ENCODE results near the gene FDX2.
"Not testable (repeated sequence)": the region's sequence is repeated elsewhere in the genome, so short reads cannot be mapped to it uniquely, and the experiment has no call there.

FDX2 gene

DNA sequence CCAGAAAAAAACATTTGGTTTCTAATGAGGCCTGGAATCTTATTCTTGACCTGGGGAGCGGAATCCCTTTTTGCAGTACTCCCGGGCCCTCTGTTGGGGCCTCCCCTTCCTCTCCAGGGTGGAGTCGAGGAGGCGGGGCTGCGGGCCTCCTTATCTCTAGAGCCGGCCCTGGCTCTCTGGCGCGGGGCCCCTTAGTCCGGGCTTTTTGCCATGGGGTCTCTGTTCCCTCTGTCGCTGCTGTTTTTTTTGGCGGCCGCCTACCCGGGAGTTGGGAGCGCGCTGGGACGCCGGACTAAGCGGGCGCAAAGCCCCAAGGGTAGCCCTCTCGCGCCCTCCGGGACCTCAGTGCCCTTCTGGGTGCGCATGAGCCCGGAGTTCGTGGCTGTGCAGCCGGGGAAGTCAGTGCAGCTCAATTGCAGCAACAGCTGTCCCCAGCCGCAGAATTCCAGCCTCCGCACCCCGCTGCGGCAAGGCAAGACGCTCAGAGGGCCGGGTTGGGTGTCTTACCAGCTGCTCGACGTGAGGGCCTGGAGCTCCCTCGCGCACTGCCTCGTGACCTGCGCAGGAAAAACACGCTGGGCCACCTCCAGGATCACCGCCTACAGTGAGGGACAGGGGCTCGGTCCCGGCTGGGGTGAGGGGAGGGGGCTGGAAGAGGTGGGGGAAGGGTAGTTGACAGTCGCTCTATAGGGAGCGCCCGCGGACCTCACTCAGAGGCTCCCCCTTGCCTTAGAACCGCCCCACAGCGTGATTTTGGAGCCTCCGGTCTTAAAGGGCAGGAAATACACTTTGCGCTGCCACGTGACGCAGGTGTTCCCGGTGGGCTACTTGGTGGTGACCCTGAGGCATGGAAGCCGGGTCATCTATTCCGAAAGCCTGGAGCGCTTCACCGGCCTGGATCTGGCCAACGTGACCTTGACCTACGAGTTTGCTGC, 28.7 kb downstream of the FDX2 start, which contains the start of gene ICAM4:
TSS of gene ICAM4 (plus strand) at position 153 of the 935 bp plus-strand sequence. CDS start at position 211, 58 bp downstream.
- no peak for FAIRE-seq
- DNase-seq (ENCODE audit: extremely low spot score, insufficient read length, low read depth), result no peak

DNA sequence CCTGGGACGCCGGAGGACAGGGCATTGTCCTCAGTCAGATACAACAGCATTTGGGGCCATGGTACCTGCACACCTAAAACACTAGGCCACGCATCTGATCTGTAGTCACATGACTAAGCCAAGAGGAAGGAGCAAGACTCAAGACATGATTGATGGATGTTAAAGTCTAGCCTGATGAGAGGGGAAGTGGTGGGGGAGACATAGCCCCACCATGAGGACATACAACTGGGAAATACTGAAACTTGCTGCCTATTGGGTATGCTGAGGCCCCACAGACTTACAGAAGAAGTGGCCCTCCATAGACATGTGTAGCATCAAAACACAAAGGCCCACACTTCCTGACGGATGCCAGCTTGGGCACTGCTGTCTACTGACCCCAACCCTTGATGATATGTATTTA, 30.4 kb downstream of the FDX2 start:
- FAIRE-seq, result no peak
- no peak for DNase-seq (ENCODE audit: extremely low spot score, insufficient read length, low read depth)

- FAIRE-seq, result no peak
- DNase-seq (ENCODE audit: extremely low spot score, insufficient read length, low read depth), result no peak
Measured at GRCh38 chr19:10284960-10285278, 30.9 kb downstream of the FDX2 start.

- DNase-seq (ENCODE audit: extremely low spot score, insufficient read length, low read depth), result no peak
- no peak for FAIRE-seq
Measured at GRCh38 chr19:10284065-10284959, 31.5 kb downstream of the FDX2 start.

GRCh38 chr19:10283301-10284064, 32.3 kb downstream of the FDX2 start:
- FAIRE-seq, result no peak
- DNase-seq (ENCODE audit: extremely low spot score, insufficient read length, low read depth), result no peak

DNA sequence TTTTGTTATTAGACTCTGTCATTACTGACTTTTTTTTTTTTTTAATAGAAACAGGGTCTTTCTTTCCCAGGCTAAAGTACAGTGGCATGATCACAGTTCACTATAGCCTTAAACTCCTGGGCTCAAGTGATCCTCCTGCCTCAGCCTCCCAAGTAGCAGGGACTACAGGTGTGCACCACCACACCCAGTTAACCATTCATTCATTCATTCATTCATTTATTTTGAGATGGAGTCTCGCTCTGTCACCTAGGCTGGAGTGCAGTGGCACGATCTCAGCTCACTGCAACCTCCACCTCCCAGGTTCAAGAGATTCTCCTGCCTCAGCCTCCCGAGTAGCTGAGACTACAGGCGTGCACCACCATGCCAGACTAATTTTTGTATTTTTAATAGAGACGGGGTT, 33.8 kb downstream of the FDX2 start:
- not testable (repeated sequence) for FAIRE-seq; DNase-seq (ENCODE audit: extremely low spot score, insufficient read length, low read depth)

DNA sequence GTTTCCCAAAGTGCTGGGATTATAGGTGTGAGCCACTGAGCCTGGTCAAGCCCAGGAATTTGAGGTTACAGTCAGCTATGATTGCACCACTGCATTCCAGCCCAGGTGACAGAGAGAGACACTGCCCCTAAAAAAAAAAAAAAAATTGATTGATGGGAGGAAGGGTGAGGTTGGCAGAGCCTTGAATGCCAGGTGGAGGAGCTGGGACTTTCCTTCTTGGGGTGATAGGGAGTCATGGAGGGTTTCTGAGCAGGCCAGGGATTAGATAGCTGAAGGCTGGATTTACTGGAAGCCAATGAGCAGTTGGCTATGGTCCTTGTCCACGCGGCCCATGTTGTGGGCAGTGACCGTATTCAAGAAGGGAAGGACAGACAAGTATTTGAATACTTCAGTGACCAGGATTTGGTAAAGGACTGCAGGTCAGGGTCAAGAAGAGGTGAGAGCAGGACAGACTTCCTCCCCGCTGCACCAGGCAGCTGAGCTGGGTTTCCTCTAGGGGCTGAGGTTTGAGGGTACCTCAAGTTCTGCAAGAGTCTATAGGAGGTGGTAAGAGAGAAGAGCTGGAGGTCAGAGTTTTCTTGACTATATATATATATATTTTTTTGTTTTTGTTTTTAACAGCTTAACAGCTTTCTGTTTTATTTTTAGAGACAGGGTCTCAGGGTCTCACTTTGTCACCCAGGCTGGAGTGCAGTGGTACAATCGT, 35.9 kb downstream of the FDX2 start:
- FAIRE-seq (no peak), DNase-seq (ENCODE audit: extremely low spot score, insufficient read length, low read depth) (no peak)

- FAIRE-seq (no peak), DNase-seq (ENCODE audit: extremely low spot score, insufficient read length, low read depth) (no peak)
Measured at GRCh38 chr19:10278935-10279334, 36.9 kb downstream of the FDX2 start.

- FAIRE-seq, result no peak
Measured at GRCh38 chr19:10277795-10278589, 37.8 kb downstream of the FDX2 start.

GRCh38 chr19:10274589-10274988, 41.2 kb downstream of the FDX2 start:
- DNase-seq (ENCODE audit: extremely low spot score, insufficient read length, low read depth) (no peak), FAIRE-seq (no peak)

More at GRCh38 chr19:10277795-10278589, 37.8 kb downstream of the FDX2 start:
- DNase-seq (ENCODE audit: extremely low spot score, insufficient read length, low read depth), result no peak

- peak; percentile 92 for FAIRE-seq
- DNase-seq (ENCODE audit: extremely low spot score, insufficient read length, low read depth), result no peak
Measured at GRCh38 chr19:10271543-10272086, 44.2 kb downstream of the FDX2 start.

- no peak for DNase-seq (ENCODE audit: extremely low spot score, insufficient read length, low read depth)
- FAIRE-seq, result peak; percentile 94
Measured at GRCh38 chr19:10270616-10271394, 45.0 kb downstream of the FDX2 start, which contains the start of gene ICAM1. Gene ICAM1, plus strand, starts transcription at chr19:10271120. Its CDS starts 40 bp downstream, at chr19:10271160.

DNA sequence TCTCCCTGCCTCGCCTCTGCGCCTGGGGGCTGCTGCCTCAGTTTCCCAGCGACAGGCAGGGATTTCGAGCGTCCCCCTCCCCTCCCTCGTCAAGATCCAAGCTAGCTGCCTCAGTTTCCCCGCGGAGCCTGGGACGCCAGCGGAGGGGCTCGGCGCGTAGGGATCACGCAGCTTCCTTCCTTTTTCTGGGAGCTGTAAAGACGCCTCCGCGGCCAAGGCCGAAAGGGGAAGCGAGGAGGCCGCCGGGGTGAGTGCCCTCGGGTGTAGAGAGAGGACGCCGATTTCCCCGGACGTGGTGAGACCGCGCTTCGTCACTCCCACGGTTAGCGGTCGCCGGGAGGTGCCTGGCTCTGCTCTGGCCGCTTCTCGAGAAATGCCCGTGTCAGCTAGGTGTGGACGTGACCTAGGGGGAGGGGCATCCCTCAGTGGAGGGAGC, 45.6 kb downstream of the FDX2 start:
- peak; percentile 80 for FAIRE-seq
- DNase-seq (ENCODE audit: extremely low spot score, insufficient read length, low read depth), result no peak

DNA sequence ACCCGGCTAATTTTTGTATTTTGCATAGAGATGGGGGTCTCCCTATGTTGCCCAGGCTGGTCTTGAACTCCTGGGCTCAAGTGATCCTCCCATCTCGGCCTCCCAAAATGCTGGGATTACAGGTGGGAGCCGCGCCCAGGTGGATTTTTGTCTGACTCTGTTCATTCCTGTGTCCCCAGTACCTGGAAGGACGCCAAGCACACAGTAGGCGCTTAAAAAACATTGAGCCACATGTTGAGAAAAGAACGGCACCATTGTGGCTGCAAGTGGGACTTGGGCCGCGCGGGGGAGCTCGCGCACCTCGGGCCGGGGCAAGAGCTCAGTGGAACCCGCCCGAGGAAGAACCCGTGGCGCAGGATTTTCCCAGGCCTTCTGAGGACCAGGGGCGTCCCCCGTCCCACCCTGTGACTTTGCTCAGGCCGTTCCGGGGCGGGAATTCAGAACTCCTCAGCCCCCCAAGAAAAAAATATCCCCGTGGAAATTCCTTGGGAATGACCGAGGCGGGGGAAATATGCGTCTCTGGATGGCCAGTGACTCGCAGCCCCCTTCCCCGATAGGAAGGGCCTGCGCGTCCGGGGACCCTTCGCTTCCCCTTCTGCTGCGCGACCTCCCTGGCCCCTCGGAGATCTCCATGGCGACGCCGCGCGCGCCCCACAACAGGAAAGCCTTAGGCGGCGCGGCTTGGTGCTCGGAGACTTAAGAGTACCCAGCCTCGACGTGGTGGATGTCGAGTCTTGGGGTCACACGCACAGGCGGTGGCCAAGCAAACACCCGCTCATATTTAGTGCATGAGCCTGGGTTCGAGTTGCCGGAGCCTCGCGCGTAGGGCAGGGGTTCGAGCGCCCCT, 46.3 kb downstream of the FDX2 start:
- DNase-seq (ENCODE audit: extremely low spot score, insufficient read length, low read depth) (no peak), FAIRE-seq (peak; percentile 84)

DNA sequence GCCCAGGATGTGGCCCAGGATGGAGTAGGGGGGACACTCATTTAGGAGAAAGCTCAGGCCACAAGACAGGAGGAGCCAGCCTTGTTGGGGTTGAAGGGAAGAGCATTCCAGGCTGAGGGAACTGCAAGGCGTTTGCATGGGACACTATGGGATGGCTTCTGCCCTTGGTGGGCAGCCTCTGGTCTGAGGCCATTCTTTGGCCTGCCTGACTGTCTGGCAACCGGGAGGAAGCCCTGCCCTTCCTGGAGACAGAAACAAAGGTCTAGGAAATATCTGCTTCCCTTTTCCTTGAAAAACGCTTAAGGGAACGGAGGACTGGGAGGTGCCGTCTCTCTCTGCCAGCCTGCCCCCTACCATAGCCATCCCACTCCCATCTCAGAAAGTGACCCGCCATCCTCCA, 47.7 kb downstream of the FDX2 start:
- DNase-seq (ENCODE audit: extremely low spot score, insufficient read length, low read depth) (no peak), FAIRE-seq (no peak)

DNA sequence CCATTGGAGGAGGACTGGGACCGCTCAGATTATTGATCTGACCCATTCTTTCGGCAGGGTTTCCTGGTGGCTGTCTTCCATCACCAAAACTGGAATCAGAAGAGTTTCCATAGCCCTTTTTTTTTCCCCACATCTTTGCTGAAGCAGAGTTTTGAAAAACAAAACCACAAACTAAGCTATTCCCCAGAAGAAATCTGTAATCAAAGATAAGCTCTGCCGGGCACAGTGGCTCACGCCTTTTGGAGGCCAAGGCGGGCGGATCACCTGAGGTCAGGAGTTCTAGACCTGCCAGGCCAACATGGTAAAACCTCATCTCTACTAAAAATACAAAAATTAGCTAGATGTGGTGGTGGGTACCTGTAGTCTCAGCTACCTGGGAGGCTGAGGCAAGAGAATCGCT, 49.1 kb downstream of the FDX2 start:
- FAIRE-seq, result no peak

GRCh38 chr19:10262771-10263170, 53.0 kb downstream of the FDX2 start:
- FAIRE-seq, result no peak
- no peak for DNase-seq (ENCODE audit: extremely low spot score, insufficient read length, low read depth)

More for the DNA sequence above, 49.1 kb downstream of the FDX2 start:
- no peak for DNase-seq (ENCODE audit: extremely low spot score, insufficient read length, low read depth)
